Measurements from ENCODE around the gene ARRB1.
A peak's percentile ranks its signal among the peaks of the same experiment; 100 is the strongest.
"Not testable (repeated sequence)": the region's sequence is repeated elsewhere in the genome, so short reads cannot be mapped to it uniquely, and the experiment has no call there.

ARRB1 gene

GRCh38 chr11:75371949-75372876, 20.8 kb upstream of the ARRB1 start:
- peak; percentile 15 for DNase-seq (ENCODE audit: low read depth, low spot score)

DNA sequence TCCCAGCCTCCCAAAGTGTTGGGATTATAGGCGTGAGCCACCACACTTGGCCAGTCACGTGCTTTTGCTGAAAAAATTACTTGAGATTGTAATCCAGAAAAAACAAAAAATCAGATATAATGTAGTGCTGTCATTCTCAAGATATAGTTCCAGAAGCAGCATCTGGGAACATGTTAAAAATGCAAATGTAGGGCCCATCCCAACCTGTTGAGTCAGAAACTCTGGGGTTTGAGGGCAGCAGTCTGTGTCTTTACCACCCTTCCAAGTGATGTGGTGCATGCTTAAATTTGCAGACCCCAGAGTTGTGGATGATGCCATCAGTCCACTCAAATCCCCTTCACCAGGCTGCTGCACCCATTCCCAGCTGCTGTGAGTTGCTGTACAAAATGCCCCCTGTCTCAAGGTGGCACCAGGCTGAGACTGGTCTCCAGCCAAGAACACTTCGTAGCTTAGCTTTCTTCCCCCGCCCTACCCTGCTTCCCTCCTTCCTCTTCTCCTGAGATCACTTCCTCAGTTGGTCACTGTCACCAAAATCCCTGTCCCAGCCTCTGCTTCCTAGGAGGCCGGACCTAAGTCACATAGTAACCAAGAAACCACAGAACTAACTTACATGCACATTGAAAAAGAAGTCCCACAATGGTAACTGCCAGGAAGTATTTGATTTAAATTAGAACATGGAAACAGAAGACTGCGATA, 18.2 kb upstream of the ARRB1 start:
- no peak for DNase-seq (ENCODE audit: low read depth, low spot score)

- not testable (repeated sequence) for DNase-seq (ENCODE audit: low read depth, low spot score)
Observed at GRCh38 chr11:75366826-75367225, 15.4 kb upstream of the ARRB1 start.

GRCh38 chr11:75365711-75366181, 14.3 kb upstream of the ARRB1 start:
- DNase-seq (ENCODE audit: low read depth, low spot score), result no peak

- DNase-seq (ENCODE audit: low read depth, low spot score), result not testable (repeated sequence)
Observed at GRCh38 chr11:75362285-75362684, 10.8 kb upstream of the ARRB1 start.

GRCh38 chr11:75356613-75357012, 5.2 kb upstream of the ARRB1 start:
- DNase-seq (ENCODE audit: low read depth, low spot score), result no peak

GRCh38 chr11:75355051-75355450, 3.6 kb upstream of the ARRB1 start:
- no peak for DNase-seq (ENCODE audit: low read depth, low spot score)

DNA sequence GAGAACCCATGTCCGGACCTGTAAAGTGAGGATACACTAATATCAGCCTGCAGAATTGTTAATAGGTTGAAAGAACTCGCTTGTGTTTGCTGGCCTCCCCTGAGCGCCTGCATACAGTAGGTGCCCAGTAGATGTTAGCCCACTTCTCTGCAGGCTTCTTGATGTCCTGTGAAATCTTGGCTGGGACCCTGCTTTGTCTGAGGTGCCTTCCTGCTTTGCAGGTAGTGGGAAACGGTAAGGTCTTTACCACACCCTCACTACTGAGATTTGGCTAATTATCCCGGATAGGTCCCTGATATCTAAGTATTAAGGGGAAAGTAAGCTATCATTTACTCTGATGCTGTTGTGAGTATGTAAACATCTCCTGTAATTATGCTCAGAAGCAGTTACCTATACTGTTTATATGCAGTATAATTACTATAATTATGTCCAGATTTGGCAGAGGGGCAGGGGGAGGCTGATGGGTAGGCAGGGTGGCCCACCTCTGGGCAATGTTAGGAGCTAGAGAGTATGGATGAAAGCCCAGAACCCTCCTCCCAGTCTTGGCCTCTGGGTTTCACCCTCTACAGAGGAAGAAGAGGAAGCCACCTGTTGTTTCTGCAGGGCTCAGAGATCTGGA, 1.2 kb upstream of the ARRB1 start:
- DNase-seq (ENCODE audit: low read depth, low spot score), result no peak

- DNase-seq (ENCODE audit: low read depth, low spot score), result no peak
Observed at GRCh38 chr11:75351791-75352587, 528 bp upstream of the ARRB1 start.

GRCh38 chr11:75350743-75351540, 519 bp downstream of the ARRB1 start:
- peak; percentile 55 for DNase-seq (ENCODE audit: low read depth, low spot score)

- no peak for DNase-seq (ENCODE audit: low read depth, low spot score)
Observed at GRCh38 chr11:75350122-75350742, 1.2 kb downstream of the ARRB1 start.

DNA sequence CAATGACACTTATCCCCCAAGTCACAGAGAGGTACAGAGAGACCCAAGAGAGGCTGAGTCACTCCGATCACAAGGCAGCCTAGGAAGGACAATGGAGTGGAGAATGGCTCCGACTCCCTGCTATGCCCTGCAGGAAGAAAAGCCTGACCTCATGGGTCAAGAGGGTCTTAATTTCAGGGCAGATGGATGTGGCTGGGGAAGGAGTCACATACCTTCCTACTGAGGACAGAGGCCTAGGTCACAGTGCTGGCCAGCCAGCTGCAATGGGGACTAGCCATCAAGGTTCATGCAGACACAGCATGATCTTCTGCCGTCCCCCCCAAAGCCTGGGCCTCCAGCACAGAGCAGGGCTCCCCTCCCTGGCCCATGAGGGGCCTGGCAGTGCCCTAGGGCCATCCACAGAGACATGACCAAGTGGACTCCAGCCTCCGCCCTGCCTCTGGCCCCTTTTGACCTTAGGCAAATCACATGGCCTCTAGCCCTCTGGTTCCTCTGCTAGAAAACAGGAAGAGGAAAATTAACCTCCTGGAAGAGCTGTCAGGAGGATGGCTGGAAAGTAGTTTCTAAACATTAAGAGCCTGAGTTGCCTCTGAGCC, 1.8 kb downstream of the ARRB1 start:
- DNase-seq (ENCODE audit: low read depth, low spot score), result no peak

DNA sequence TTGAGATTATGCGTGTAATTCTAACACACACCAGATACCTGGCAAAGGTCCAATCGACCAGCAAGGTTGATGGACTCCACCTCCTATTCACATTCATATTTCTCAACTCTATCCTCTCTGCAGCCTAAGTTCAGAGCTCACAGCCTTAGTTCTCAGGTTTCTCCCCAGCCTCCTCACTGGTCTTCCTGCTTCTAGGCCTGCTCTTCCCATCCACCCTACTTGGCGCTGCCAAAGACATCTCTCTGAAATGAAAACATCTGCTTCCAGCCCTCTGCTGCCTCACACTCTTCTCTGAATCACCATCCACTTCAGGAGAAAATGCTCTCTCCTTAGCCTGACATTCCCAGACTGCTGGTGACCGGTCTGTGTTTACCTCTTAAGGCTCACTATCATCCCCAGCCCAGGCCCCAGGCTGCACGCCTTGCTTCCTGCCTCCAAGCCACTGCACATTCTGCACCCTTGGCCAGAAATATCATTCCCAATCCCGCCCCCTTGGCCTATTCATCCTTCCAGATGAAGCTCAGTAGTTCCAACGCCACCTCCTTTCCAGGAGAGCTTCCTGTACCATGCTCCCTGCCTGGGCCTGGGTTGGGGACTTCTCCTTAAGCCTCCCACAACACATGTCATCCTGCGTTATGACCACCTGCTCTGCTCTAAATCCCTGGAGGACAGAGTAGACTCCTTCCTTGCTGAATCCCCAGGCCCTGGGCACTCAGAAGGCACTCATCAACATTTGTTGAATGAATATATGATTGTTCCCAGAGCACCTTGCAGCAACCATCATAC, 3.5 kb downstream of the ARRB1 start:
- peak; percentile 59 for DNase-seq (ENCODE audit: low read depth, low spot score)

- no peak for DNase-seq (ENCODE audit: low read depth, low spot score)
Observed at GRCh38 chr11:75346912-75347647, 4.4 kb downstream of the ARRB1 start.

GRCh38 chr11:75346296-75346695, 5.2 kb downstream of the ARRB1 start:
- no peak for DNase-seq (ENCODE audit: low read depth, low spot score)

DNA sequence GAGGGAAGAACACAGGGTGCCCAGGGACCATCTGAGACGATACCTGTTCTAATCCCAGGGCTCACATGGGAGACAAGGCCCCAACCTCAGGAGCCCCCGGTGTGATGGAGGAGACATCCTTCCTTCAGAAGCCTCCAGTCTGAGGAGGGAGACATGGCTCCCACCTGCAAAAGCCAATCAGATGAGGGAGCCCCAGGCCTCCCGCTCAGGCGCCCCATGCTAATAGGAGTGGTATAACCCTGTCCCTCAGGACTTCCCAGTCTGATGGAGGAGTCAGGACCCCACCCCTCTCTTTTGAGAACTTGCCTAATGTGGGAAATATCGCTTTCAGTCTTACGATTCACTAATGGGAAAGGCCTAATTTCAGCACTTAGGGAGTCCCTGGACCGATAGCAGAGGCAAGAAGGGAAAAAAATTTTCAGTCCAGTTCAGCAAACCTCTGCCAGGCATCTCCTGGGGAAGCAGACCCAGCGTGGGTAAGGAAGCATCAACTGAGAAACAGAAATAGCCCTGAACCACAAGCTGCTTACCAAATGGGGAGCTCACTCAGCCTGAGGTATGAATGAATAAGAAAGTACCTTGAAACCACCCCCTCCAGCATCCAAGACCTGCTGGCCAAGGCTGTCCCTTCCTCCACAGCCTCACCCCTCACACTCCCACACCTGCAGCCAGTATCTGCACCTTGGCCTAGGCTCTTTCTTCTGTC, 5.9 kb downstream of the ARRB1 start:
- DNase-seq (ENCODE audit: low read depth, low spot score), result no peak

DNA sequence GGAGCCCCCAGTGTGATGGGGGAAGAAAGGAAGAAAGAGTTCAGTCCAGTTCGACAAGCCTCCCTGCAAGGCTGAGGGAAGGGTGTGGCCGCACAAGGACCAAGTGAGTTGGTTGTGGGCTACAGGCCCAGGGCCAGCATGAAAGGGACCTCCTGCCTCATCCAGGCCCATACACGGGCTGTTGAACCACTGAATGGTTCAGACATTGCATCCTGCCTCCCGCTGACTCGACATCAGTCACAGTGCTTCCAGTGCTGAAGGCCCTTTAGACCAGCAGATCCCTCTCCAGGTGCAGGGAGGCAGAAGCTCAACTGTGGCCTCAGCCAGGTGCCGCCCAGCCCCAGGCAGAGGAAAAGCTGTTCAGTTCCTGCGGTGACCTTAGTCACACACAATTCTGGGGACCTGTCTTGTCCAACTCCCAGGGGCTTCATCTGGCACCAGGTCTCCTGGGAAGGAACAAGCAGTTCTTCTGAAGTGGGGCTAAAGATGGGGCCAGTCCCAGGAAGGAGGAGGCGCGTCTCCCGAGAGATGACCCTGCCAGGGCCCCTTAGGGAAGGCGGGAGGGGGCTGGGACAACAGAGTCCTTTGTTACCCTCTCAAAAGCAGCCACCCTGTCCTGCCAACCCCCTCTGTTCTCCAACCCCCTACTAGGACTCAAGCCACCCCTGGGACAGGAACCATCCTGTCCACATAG, 6.6 kb downstream of the ARRB1 start:
- no peak for DNase-seq (ENCODE audit: low read depth, low spot score)

Data from astrocyte of the hippocampus (primary cell).